ENCODE results near the gene HOXD12. TPM values are rescaled to one million over a fixed set of nuclear protein-coding genes. Genes with fewer than 3 reads are reported as not detected.

The HOXD12 gene
- total RNA-seq, 1 donor from 2014 or later: not detected

Small RNA genes lying within 50 kb of the gene (microRNA-seq; reads per million reads assigned to microRNA genes)
- 144 reads per million, percentile 66 among the genes with 10 or more reads in this experiment for gene MIR10B

Other genes with a start within 250 kb of the HOXD12 start
- gene LNPK, start 97.5 kb upstream of the HOXD12 start, total RNA-seq (ENCODE audit: low replicate concordance): 26.4 and 33.7 TPM in 2 replicates
- gene EVX2, start 15.8 kb upstream of the HOXD12 start, total RNA-seq (ENCODE audit: low replicate concordance): 0.10 TPM in 1 of 2 replicates, not detected in the other
- 0.31 and 0.43 TPM in 2 replicates for gene HOXD13, start 7.1 kb upstream of the HOXD12 start, total RNA-seq (ENCODE audit: low replicate concordance)
- gene HOXD11, start 7.5 kb downstream of the HOXD12 start, total RNA-seq (ENCODE audit: low replicate concordance): 0.21 and 1.1 TPM in 2 replicates
- 0.19 and 0.56 TPM in 2 replicates for gene HOXD10, start 17.0 kb downstream of the HOXD12 start, total RNA-seq (ENCODE audit: low replicate concordance)
- gene HOXD9, start 22.9 kb downstream of the HOXD12 start, total RNA-seq (ENCODE audit: low replicate concordance): 0.19 and 1.5 TPM in 2 replicates
- 2.8 TPM in 1 of 2 replicates, not detected in the other for gene HOXD8, start 29.9 kb downstream of the HOXD12 start, total RNA-seq (ENCODE audit: low replicate concordance)
- gene HOXD4, start 51.8 kb downstream of the HOXD12 start, total RNA-seq (ENCODE audit: low replicate concordance): 37.0 TPM in 1 of 2 replicates, not detected in the other
- gene HOXD3, start 57.5 kb downstream of the HOXD12 start, total RNA-seq (ENCODE audit: low replicate concordance): 25.4 TPM in 1 of 2 replicates, not detected in the other
- 7.7 TPM in 1 of 2 replicates, not detected in the other for gene HOXD1, start 88.9 kb downstream of the HOXD12 start, total RNA-seq (ENCODE audit: low replicate concordance)
- gene MTX2, start 169.6 kb downstream of the HOXD12 start, total RNA-seq (ENCODE audit: low replicate concordance): 30.2 TPM in 2 replicates

Measured in type B pancreatic cell (in vitro differentiated cells).